Measurements from ENCODE around the gene CBLB.

DNA sequence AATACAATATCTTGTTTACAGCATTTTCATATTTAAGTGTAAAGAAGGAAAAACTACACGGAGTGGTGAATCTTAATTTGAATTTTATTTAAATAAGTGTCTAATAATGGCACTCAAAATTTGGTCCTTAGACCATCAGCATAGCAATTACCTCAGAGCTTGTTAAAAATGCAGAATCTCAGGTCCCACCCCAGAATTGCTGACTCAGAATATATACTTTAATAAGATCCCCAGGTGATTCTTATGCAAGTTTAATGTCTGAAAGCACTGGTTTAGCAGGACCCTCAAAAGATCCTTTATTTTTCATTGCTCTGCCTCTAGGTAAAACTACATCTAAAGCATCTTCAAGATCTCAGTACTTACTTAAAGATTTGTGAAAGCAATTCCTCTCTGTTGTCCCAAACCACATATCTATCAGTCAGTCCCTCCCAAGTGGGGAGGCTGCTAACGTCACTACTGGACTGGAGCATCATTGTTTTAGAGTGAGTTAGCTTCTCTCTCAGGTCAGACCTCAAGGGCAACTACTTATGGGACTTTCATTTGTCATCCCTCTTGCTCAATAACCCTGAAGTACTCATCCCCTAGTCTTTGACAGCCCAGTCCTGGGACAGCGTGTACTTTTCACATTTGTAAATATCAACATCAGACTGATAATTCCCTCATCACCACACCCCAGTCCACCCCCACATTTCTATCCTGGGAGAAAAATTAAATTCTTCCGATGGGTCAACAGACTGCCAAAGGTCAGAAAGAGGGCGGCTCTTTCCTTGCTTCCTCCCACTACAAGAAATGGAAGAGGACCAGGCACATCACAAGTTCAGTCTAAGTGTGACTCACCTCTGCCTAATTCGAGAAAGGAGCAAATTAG is 76.7 kb downstream of the CBLB start:
- TF ChIP-seq, protein P1, sequence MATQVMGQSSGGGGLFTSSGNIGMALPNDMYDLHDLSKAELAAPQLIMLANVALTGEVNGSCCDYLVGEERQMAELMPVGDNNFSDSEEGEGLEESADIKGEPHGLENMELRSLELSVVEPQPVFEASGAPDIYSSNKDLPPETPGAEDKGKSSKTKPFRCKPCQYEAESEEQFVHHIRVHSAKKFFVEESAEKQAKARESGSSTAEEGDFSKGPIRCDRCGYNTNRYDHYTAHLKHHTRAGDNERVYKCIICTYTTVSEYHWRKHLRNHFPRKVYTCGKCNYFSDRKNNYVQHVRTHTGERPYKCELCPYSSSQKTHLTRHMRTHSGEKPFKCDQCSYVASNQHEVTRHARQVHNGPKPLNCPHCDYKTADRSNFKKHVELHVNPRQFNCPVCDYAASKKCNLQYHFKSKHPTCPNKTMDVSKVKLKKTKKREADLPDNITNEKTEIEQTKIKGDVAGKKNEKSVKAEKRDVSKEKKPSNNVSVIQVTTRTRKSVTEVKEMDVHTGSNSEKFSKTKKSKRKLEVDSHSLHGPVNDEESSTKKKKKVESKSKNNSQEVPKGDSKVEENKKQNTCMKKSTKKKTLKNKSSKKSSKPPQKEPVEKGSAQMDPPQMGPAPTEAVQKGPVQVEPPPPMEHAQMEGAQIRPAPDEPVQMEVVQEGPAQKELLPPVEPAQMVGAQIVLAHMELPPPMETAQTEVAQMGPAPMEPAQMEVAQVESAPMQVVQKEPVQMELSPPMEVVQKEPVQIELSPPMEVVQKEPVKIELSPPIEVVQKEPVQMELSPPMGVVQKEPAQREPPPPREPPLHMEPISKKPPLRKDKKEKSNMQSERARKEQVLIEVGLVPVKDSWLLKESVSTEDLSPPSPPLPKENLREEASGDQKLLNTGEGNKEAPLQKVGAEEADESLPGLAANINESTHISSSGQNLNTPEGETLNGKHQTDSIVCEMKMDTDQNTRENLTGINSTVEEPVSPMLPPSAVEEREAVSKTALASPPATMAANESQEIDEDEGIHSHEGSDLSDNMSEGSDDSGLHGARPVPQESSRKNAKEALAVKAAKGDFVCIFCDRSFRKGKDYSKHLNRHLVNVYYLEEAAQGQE (IDR thresholded peaks at IDR 0.05; ENCODE audit: insufficient read depth in 1 of 2, low read depth in 2 of 2, low read length in 2 of 2) = no peak
- TF ChIP-seq POLR2AphosphoS5 (IDR thresholded peaks at IDR 0.05; ENCODE audit: low read depth, low read length) = no peak
